ENCODE data around the gene SPON1.

Gene SPON1

DNA sequence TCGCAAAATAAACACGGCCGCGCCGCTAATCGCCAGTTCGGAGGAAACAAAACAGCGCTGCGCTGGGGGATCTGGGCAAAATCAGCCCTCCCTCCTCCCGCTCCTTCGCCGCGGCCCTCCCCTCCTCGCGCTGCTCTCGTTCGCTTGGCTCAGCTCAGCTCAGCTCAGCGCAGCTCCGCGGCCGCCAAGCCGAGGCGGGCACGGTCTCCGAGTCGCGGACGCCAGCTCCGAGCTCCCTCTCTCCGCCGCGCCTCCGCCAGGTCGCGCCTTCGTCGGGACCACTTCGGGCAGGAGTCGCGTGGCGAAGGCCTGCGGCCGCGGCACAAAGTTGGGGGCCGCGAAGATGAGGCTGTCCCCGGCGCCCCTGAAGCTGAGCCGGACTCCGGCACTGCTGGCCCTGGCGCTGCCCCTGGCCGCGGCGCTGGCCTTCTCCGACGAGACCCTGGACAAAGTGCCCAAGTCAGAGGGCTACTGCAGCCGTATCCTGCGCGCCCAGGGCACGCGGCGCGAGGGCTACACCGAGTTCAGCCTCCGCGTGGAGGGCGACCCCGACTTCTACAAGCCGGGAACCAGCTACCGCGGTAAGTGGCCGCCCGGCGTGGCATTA, at the start of gene SPON1:
Gene SPON1 (plus strand): TSS at position 162 of the 607 bp plus-strand sequence. CDS start 182 bp downstream, at position 344.
- H3K27ac ChIP-seq, result no peak within 1 kb of the TSS
- no peak for DNase-seq
- no peaks in the 10 kb centered on the region for H3K36me3 ChIP-seq (replicated peaks)
- peak within 1 kb of the TSS; percentile 20 for H3K4me3 ChIP-seq (ENCODE audit: low read depth, low read length)
- peaks cover 81% of the 10 kb centered on the region for H3K27me3 ChIP-seq (replicated peaks)
- TF ChIP-seq, protein P1, sequence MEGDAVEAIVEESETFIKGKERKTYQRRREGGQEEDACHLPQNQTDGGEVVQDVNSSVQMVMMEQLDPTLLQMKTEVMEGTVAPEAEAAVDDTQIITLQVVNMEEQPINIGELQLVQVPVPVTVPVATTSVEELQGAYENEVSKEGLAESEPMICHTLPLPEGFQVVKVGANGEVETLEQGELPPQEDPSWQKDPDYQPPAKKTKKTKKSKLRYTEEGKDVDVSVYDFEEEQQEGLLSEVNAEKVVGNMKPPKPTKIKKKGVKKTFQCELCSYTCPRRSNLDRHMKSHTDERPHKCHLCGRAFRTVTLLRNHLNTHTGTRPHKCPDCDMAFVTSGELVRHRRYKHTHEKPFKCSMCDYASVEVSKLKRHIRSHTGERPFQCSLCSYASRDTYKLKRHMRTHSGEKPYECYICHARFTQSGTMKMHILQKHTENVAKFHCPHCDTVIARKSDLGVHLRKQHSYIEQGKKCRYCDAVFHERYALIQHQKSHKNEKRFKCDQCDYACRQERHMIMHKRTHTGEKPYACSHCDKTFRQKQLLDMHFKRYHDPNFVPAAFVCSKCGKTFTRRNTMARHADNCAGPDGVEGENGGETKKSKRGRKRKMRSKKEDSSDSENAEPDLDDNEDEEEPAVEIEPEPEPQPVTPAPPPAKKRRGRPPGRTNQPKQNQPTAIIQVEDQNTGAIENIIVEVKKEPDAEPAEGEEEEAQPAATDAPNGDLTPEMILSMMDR (IDR thresholded peaks at IDR 0.05; ENCODE audit: low read depth, low read length, missing control alignments), result no peak
- in situ Hi-C loops (cut with HindIII; ENCODE audit: low pct_ligation_motif_present, low sequenced_read_pairs), result no loop called here

DNA sequence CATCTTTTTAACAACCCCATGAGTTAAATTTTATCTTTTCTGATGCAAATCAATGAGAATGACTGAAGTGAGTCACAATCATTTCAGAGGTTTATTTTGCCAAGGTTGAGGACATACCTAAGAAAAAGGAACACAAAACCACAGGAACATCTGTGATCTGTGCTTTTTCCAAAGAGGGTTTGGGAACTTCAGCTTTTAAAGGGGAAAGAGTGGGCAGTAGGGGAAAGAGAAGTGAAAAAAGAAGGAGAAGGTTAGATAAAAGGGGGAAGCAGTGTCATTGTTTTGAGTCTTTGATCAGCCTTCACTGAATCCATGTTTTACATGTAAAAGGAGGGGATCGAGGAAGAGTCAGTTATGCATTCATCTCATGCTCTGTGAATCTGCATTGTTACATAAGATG, 45.3 kb upstream of the SPON1 start:
- in situ Hi-C loops (cut with HindIII; ENCODE audit: low pct_ligation_motif_present, low sequenced_read_pairs), result no loop called here
- Histone ChIP-seq H3K27ac (no peak overlapping the region), H3K27me3 (replicated peaks) (no peaks in the 10 kb centered on the region), H3K4me3 (ENCODE audit: low read depth, low read length) (no peak overlapping the region), H3K36me3 (replicated peaks) (no peaks in the 10 kb centered on the region)
- DNase-seq, result no peak
- TF ChIP-seq, protein P1 (IDR thresholded peaks at IDR 0.05; ENCODE audit: low read depth, low read length, missing control alignments), result no peak

DNA sequence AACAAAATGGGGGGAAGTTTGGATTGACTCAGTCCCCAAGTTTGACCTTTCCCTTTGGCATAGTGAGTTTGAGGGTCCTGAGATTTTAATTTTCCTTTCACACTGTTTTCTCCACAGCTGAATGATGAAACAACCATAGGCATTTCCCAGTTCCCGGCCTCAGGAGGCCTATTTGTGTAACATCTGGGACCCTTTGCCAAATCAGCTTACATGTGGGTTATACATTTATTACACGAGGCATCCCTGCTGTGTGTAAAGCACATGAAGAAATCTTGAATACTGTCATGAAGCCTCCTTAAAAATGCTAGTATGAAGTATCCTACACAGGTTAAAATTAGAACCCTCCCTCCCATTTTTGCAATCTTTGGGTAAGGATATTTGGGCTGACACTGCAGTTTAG, 44.6 kb upstream of the SPON1 start:
- in situ Hi-C loops (cut with HindIII; ENCODE audit: low pct_ligation_motif_present, low sequenced_read_pairs), result no loop called here
- H3K36me3 ChIP-seq (replicated peaks), result no peaks in the 10 kb centered on the region
- H3K27me3 ChIP-seq (replicated peaks), result no peaks in the 10 kb centered on the region
- no peak overlapping the region for H3K27ac ChIP-seq
- no peak for DNase-seq
- no peak overlapping the region for H3K4me3 ChIP-seq (ENCODE audit: low read depth, low read length)
- TF ChIP-seq, protein P1 (IDR thresholded peaks at IDR 0.05; ENCODE audit: low read depth, low read length, missing control alignments), result no peak

DNA sequence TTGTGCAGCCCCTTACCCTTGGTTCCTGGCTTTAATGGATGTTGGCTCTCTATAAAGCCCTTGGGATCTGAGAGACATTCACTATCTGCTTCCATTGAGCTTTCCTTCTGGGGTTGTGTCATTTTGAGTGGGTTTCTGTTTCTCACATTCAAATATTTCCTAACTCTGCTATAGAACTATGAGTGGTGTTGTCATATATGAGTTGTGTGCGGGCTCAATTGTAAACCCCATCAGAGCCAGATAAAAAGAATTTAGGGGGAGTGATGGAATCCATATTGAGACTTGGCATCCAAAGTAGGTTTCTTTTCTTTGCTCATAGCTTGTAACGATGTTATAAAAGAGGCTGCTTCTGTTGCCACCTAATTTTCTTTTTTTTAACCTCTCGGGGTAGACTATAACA, 41.8 kb upstream of the SPON1 start:
- H3K4me3 ChIP-seq (ENCODE audit: low read depth, low read length), result no peak overlapping the region
- no peaks in the 10 kb centered on the region for H3K36me3 ChIP-seq (replicated peaks)
- no peak for DNase-seq
- H3K27me3 ChIP-seq (replicated peaks), result no peaks in the 10 kb centered on the region
- TF ChIP-seq, protein P1 (IDR thresholded peaks at IDR 0.05; ENCODE audit: low read depth, low read length, missing control alignments), result no peak
- in situ Hi-C loops (cut with HindIII; ENCODE audit: low pct_ligation_motif_present, low sequenced_read_pairs), result no loop called here
- H3K27ac ChIP-seq, result no peak overlapping the region

DNA sequence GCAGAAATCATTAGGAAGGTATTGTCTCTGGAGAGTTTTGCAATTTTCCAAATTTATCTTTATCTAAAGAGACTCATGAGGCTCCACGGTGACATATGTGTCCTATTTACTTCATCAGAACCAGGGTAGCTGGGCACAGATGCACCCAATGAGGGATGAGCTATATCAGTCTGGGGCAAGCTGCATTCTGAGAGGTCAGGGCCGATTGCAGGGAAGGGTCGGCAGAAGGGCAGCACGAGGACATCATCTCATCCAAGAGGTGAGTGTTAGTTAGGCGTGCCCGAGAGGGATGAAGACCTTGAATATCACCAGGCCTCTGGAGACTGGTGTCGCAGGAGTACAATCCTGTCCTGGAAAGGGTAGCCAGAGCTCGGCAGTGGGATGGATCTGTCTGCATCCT, 41.0 kb upstream of the SPON1 start:
- Histone ChIP-seq H3K27me3 (replicated peaks) (no peaks in the 10 kb centered on the region), H3K36me3 (replicated peaks) (no peaks in the 10 kb centered on the region), H3K4me3 (ENCODE audit: low read depth, low read length) (no peak overlapping the region), H3K27ac (no peak overlapping the region)
- TF ChIP-seq, protein P1 (IDR thresholded peaks at IDR 0.05; ENCODE audit: low read depth, low read length, missing control alignments), result no peak
- no peak for DNase-seq
- in situ Hi-C loops (cut with HindIII; ENCODE audit: low pct_ligation_motif_present, low sequenced_read_pairs), result no loop called here

DNA sequence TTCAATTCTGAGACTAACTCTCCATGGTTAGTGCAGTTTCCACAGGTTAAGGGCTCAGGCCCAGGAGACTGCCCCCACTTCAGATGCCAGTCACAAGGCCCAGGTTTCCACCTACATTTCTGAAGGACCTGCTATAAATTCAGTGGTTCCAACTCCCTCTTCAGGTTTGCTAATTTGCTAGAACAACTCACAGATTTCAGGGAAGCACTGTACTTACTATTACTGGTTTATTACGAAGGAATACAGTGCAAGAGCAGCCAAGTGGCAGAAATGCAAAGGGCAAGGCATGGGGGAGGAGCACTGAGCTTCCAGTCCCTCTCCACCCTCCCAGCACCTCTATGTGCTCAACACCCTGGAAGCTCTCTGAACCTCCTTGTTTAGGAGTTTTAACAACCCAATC, 39.3 kb upstream of the SPON1 start:
- no peak for DNase-seq
- no peak overlapping the region for H3K4me3 ChIP-seq (ENCODE audit: low read depth, low read length)
- no peaks in the 10 kb centered on the region for H3K36me3 ChIP-seq (replicated peaks)
- H3K27me3 ChIP-seq (replicated peaks), result no peaks in the 10 kb centered on the region
- TF ChIP-seq, protein P1 (IDR thresholded peaks at IDR 0.05; ENCODE audit: low read depth, low read length, missing control alignments), result no peak
- in situ Hi-C loops (cut with HindIII; ENCODE audit: low pct_ligation_motif_present, low sequenced_read_pairs), result no loop called here
- no peak overlapping the region for H3K27ac ChIP-seq
